GM23338 (cell line): Measurements from ENCODE around the gene SORL1. TPM values are rescaled to one million over a fixed set of nuclear protein-coding genes. Genes with fewer than 3 reads are reported as not detected.

Source experiments
- ATAC-seq: fragments of 200-7000 bp; cut with Tn5 transposase; 3 replicates; pipeline ENCODE4 v1.9.1; 2020
- DNase-seq: peaks from one replicate; pipeline ENCODE4 v3.0.0-alpha.2; 2015; ENCODE audit warnings: low spot score
- H2AFZ ChIP-seq: fragments of 200-600 bp; sonication (generic); 2 replicates; pipeline ENCODE4 v1.8.0; 2016; ENCODE audit warnings: antibody characterized with exemption, mild to moderate bottlenecking, moderate library complexity
- H3F3A ChIP-seq: fragments of 200-600 bp; sonication (generic); replicated peaks from 2 replicates; pipeline ENCODE4 v1.8.0; 2017; ENCODE audit warnings: antibody characterized with exemption, mixed run types, low read depth
- H3K27ac ChIP-seq: fragments of 200-600 bp; sonication (generic); 2 replicates; pipeline ENCODE4 v1.6.1; 2016; ENCODE audit warnings: low read depth
- H3K27me3 ChIP-seq: fragments of 200-600 bp; sonication (generic); 2 replicates; pipeline ENCODE4 v1.8.0; 2016; ENCODE audit warnings: mild to moderate bottlenecking, mixed run types, moderate library complexity; ENCODE audit not compliant: insufficient read depth
- H3K36me3 ChIP-seq: fragments of 200-600 bp; sonication (generic); 2 replicates; pipeline ENCODE4 v1.8.0; 2016; ENCODE audit warnings: mild to moderate bottlenecking; ENCODE audit not compliant: insufficient read depth
- H3K4me1 ChIP-seq: fragments of 200-600 bp; sonication (generic); 2 replicates; pipeline ENCODE4 v1.8.0; 2016; ENCODE audit warnings: mild to moderate bottlenecking, moderate library complexity; ENCODE audit not compliant: insufficient read depth
- H3K4me2 ChIP-seq: fragments of 200-600 bp; sonication (generic); 2 replicates; pipeline ENCODE4 v1.7.1; 2017; ENCODE audit warnings: mixed run types
- H3K4me3 ChIP-seq: fragments of 200-600 bp; sonication (generic); 2 replicates; pipeline ENCODE4 v1.6.1; 2016; ENCODE audit warnings: mixed run types
- H3K79me2 ChIP-seq: fragments of 200-600 bp; sonication (generic); replicated peaks from 2 replicates; pipeline ENCODE4 v1.8.0; 2017; ENCODE audit warnings: mild to moderate bottlenecking; ENCODE audit not compliant: insufficient read depth
- H3K9me2 ChIP-seq: fragments of 200-600 bp; sonication (generic); 2 replicates; pipeline ENCODE4 v1.8.0; 2017; ENCODE audit not compliant: insufficient read depth
- H4K20me1 ChIP-seq: fragments of 200-600 bp; sonication (generic); replicated peaks from 2 replicates; pipeline ENCODE4 v1.8.0; 2017; ENCODE audit warnings: mild to moderate bottlenecking; ENCODE audit not compliant: insufficient read depth
- H3K27ac Mint-ChIP-seq: 2 replicates; pipeline ENCODE4 v1.8.0; 2020; ENCODE audit warnings: inconsistent platforms, mild to moderate bottlenecking, moderate library complexity, mixed read lengths
- H3K27me3 Mint-ChIP-seq: 3 replicates; pipeline ENCODE4 v1.8.0; 2022; ENCODE audit warnings: low read depth, mild to moderate bottlenecking, moderate library complexity, mixed read lengths, inconsistent platforms; ENCODE audit not compliant: insufficient read depth, poor library complexity
- H3K36me3 Mint-ChIP-seq: 3 replicates; pipeline ENCODE4 v1.8.0; 2021; ENCODE audit warnings: low read depth, mild to moderate bottlenecking, inconsistent platforms, moderate library complexity, mixed read lengths
- H3K4me1 Mint-ChIP-seq: 3 replicates; pipeline ENCODE4 v1.8.0; 2020; ENCODE audit warnings: mild to moderate bottlenecking, inconsistent platforms, mixed read lengths
- H3K4me3 Mint-ChIP-seq: 3 replicates; pipeline ENCODE4 v1.8.0; 2021; ENCODE audit warnings: moderate library complexity, mild to moderate bottlenecking, inconsistent platforms, mixed read lengths
- H3K9me3 Mint-ChIP-seq: 3 replicates; pipeline ENCODE4 v1.8.0; 2020; ENCODE audit warnings: moderate library complexity, mild to moderate bottlenecking, inconsistent platforms, mixed read lengths
- NANOG ChIP-seq: IDR thresholded peaks from 2 replicates; pipeline ENCODE4 v1.6.1; 2016; ENCODE audit warnings: antibody characterized with exemption, borderline replicate concordance
- REST ChIP-seq: IDR thresholded peaks from one replicate; pipeline ENCODE4 v1.6.1; 2018; ENCODE audit warnings: antibody characterized with exemption; ENCODE audit not compliant: unreplicated experiment
- STAT1 ChIP-seq: IDR thresholded peaks from one replicate; pipeline ENCODE4 v1.6.1; 2016; ENCODE audit warnings: antibody characterized with exemption; ENCODE audit not compliant: unreplicated experiment
- ZNF331 ChIP-seq: fragments of 250-450 bp; sonication (Bioruptor Pico); IDR thresholded peaks from 2 replicates; pipeline ENCODE4 v1.5.0; 2020; ENCODE audit warnings: low read depth, mild to moderate bottlenecking, moderate library complexity
- ZNF462 ChIP-seq: fragments of 250-450 bp; sonication (Bioruptor Pico); IDR thresholded peaks from 2 replicates; pipeline ENCODE4 v1.5.0; 2020; ENCODE audit warnings: mild to moderate bottlenecking, moderate library complexity
- polyA plus RNA-seq: library from polyadenylated mRNA; unstranded; fragments of >200 nt; fragmentation: Nextera tagmentation; extraction: Ambion mirVana; gene quantifications from 2 replicates; pipeline ENCODE4 v1.2.1, GENCODE V29; 2016
- total RNA-seq: library from RNA; depleted of rRNA; stranded (reverse); fragments of >200 nt; shearing (Covaris generic); gene quantifications from 2 replicates; pipeline ENCODE4 v1.2.3, GENCODE V29; 2014
- TF ChIP-seq, protein P1 (sequence below), 2 experiments: fragments of 200-600 bp in 1 of 2; sonication (generic) in 1 of 2; conservative IDR thresholded peaks; 2 replicates each; pipeline versions ENCODE4 v1.5.1 to v1.6.1; 2016 to 2017; ENCODE audit warnings: antibody characterized with exemption in 2 of 2, low read depth in 2 of 2, mild to moderate bottlenecking in 2 of 2, moderate library complexity in 1 of 2

The SORL1 gene
- total and polyA plus RNA-seq, 2 experiments from 2014 or later = 23.0 to 78.8 TPM

- Mint-ChIP-seq H3K36me3 (peaks cover 41% of the 10 kb centered on the region), H3K9me3 (no peaks in the 10 kb centered on the region), H3K27me3 (peaks cover 12% of the 10 kb centered on the region), H3K27ac (no peak overlapping the region), H3K4me1 (peaks cover 58% of the 10 kb centered on the region), H3K4me3 (no peak overlapping the region)
- Histone ChIP-seq H3K79me2 (peaks cover 91% of the 10 kb centered on the region), H3F3A (peaks cover 10% of the 10 kb centered on the region), H3K27me3 (no peaks in the 10 kb centered on the region), H4K20me1 (peaks cover 5% of the 10 kb centered on the region; the same call in 1 of the 2 replicates), H3K4me3 (no peak overlapping the region), H3K4me2 (no peak overlapping the region), H3K36me3 (peaks cover 14% of the 10 kb centered on the region), H3K9me2 (no peaks in the 10 kb centered on the region), H3K4me1 (peaks cover 51% of the 10 kb centered on the region), H2AFZ (no peak overlapping the region), H3K27ac (no peak overlapping the region)
- ATAC-seq = peak; percentile 10; the same call in 1 of the 3 replicates
- DNase-seq = no peak
- TF ChIP-seq ZNF462 (CRISPR knock-in tag) (no peak), ZNF331 (CRISPR knock-in tag) (no peak), REST (no peak), STAT1 (no peak), NANOG (no peak)
- TF ChIP-seq, protein P1, sequence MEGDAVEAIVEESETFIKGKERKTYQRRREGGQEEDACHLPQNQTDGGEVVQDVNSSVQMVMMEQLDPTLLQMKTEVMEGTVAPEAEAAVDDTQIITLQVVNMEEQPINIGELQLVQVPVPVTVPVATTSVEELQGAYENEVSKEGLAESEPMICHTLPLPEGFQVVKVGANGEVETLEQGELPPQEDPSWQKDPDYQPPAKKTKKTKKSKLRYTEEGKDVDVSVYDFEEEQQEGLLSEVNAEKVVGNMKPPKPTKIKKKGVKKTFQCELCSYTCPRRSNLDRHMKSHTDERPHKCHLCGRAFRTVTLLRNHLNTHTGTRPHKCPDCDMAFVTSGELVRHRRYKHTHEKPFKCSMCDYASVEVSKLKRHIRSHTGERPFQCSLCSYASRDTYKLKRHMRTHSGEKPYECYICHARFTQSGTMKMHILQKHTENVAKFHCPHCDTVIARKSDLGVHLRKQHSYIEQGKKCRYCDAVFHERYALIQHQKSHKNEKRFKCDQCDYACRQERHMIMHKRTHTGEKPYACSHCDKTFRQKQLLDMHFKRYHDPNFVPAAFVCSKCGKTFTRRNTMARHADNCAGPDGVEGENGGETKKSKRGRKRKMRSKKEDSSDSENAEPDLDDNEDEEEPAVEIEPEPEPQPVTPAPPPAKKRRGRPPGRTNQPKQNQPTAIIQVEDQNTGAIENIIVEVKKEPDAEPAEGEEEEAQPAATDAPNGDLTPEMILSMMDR (conservative IDR thresholded peaks at IDR 0.05; ENCODE audit: low read depth in 2 of 2) = no peak
Observed at GRCh38 chr11:121471167-121471566, 19.1 kb downstream of the SORL1 start.
